Smooth muscle cell of the pulmonary artery (primary cell): ENCODE data around the gene UBASH3B. TPM values are rescaled to one million over a fixed set of nuclear protein-coding genes. Genes with fewer than 3 reads are reported as not detected.

Experiments used
- total RNA-seq: library from RNA; depleted of rRNA; stranded (reverse); fragments of >200 nt; gene quantifications from 2 replicates; pipeline ENCODE4 v1.2.3, GENCODE V29; 2014

The UBASH3B gene
- 18.0 and 56.8 TPM in 2 replicates for total RNA-seq

GRCh38 chr11:122655527-122656072, at the start of gene UBASH3B:
UBASH3B (plus strand) TSS chr11:122655722; CDS start chr11:122656050, 328 bp downstream.

Other genes with a start within 250 kb of the UBASH3B start
- not detected in 2 replicates for gene CRTAM, start 182.8 kb downstream of the UBASH3B start, total RNA-seq
- gene JHY, start 227.0 kb downstream of the UBASH3B start, total RNA-seq: 1.2 and 1.8 TPM in 2 replicates